Measurements from ENCODE around the gene ST6GALNAC5.

- TF ChIP-seq POLR2A (IDR thresholded peaks at IDR 0.05; ENCODE audit: low read length) (no peak), GATA1 (IDR thresholded peaks at IDR 0.05; ENCODE audit: low read depth, low read length) (no peak)
These were observed 209.5 kb downstream of the ST6GALNAC5 start for GRCh38 chr1:77076759-77077158.
